ENCODE measurements around the gene TMEM150A. TPM values are rescaled to one million over a fixed set of nuclear protein-coding genes. Genes with fewer than 3 reads are reported as not detected.
A peak's percentile ranks its signal among the peaks of the same experiment; 100 is the strongest.
"Not testable (repeated sequence)": the region's sequence is repeated elsewhere in the genome, so short reads cannot be mapped to it uniquely, and the experiment has no call there.

TMEM150A gene
- total and polyA plus RNA-seq, 2 of the 4 experiments (the other 2 are of a cell fraction) = 4.8 to 16.3 TPM

- Histone ChIP-seq H2BK15ac (ENCODE audit: low read depth, low read length) (no peak overlapping the region), H2AK9ac (replicated peaks; ENCODE audit: low read depth, low read length, poor library complexity) (no peak overlapping the region), H2BK120ac (ENCODE audit: low read depth, low read length) (no peak overlapping the region), H3K9me1 (ENCODE audit: insufficient read depth, low read length) (peaks cover 5% of the 10 kb centered on the region), H4K5ac (ENCODE audit: low read depth, low read length) (no peak overlapping the region), H2AFZ (replicated peaks; ENCODE audit: low read length, poor library complexity) (no peak overlapping the region), H3K14ac (replicated peaks; ENCODE audit: low read depth, low read length) (no peak overlapping the region), H3K9ac (ENCODE audit: low read depth, low read length) (no peak overlapping the region), H4K20me1 (ENCODE audit: insufficient read depth, low read length) (peaks cover 12% of the 10 kb centered on the region; the same call in 1 of the 2 replicates), H4K91ac (ENCODE audit: insufficient read depth, low read depth, low read length) (no peak overlapping the region), H3K79me1 (ENCODE audit: low read depth in 1 of 2, low read length in 2 of 2) (peaks cover 22 to 28% of the 10 kb centered on the region in 2 experiments), H4K8ac (ENCODE audit: low read depth in 2 of 2, low read length in 2 of 2) (no peak overlapping the region), H3K4me2 (ENCODE audit: low read depth, low read length) (no peak overlapping the region), H3K4ac (ENCODE audit: low read depth, low read length) (no peak overlapping the region), H2BK5ac (ENCODE audit: low read depth, low read length, poor library complexity, severe bottlenecking) (no peak overlapping the region), H3K23ac (ENCODE audit: low read depth, low read length) (no peak overlapping the region), H3K36me3 (ENCODE audit: control insufficient read depth, insufficient read depth, low read length) (peaks cover 28% of the 10 kb centered on the region), H2AK5ac (ENCODE audit: low read depth, low read length) (no peak overlapping the region), H2BK20ac (ENCODE audit: low read depth, low read length) (no peak overlapping the region), H3K27ac (ENCODE audit: insufficient read depth, low read length) (no peak overlapping the region), H3K27me3 (ENCODE audit: control insufficient read depth, insufficient read depth, low read length) (no peaks in the 10 kb centered on the region), H3K18ac (ENCODE audit: low read depth, low read length) (no peak overlapping the region), H3K4me1 (ENCODE audit: control insufficient read depth, insufficient read depth, low read length) (peaks cover 2% of the 10 kb centered on the region; the same call in 1 of the 2 replicates), H3K9me3 (ENCODE audit: control insufficient read depth, insufficient read depth, low read length) (no peaks in the 10 kb centered on the region), H3K56ac (ENCODE audit: extremely low read depth, insufficient read depth, low read length) (no peak overlapping the region), H3K4me3 (ENCODE audit: insufficient read depth, low read depth, low read length) (no peak overlapping the region)
- dilution Hi-C loops (cut with HindIII; ENCODE audit: low sequenced_read_pairs, unreplicated experiment) = no loop called here
- CTCF ChIA-PET = no interaction called here
- intact Hi-C loops (cut with micrococcal nuclease) = no loop called here
- POLR2A ChIA-PET (ENCODE audit: unreplicated experiment) = interaction anchor here (0.6 kb wide), 1 partner anchor 63 kb away, joined by 3 read pairs; no protein-coding TSS in a partner anchor
- no peak for TF ChIP-seq MXI1 (IDR thresholded peaks at IDR 0.05; ENCODE audit: borderline replicate concordance, low read depth, low read length)
- no peak for TF ChIP-seq BHLHE40 (IDR thresholded peaks at IDR 0.05; ENCODE audit: low read depth, low read length)
- TF ChIP-seq CHD1 (IDR thresholded peaks at IDR 0.05; ENCODE audit: low read depth, low read length) = no peak
- no peak for TF ChIP-seq SMC3 (IDR thresholded peaks at IDR 0.05; ENCODE audit: low read depth, low read length)
- TF ChIP-seq, protein P1, sequence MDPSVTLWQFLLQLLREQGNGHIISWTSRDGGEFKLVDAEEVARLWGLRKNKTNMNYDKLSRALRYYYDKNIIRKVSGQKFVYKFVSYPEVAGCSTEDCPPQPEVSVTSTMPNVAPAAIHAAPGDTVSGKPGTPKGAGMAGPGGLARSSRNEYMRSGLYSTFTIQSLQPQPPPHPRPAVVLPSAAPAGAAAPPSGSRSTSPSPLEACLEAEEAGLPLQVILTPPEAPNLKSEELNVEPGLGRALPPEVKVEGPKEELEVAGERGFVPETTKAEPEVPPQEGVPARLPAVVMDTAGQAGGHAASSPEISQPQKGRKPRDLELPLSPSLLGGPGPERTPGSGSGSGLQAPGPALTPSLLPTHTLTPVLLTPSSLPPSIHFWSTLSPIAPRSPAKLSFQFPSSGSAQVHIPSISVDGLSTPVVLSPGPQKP (IDR thresholded peaks at IDR 0.05; ENCODE audit: borderline replicate concordance, low read depth, low read length) = no peak
- TF ChIP-seq MAFK (IDR thresholded peaks at IDR 0.05; ENCODE audit: low read depth, low read length) = no peak
- WGBS, 2 experiments (ENCODE audit: extremely low coverage in 2 of 2, insufficient read length in 1 of 2) = 100% methylated on average over 2 of the region's 6 CpGs; no CpG with 5 or more reads in 1 of the 2 experiments
- no TSS peak for BruUV-seq (replicated peaks)
- no peak for ATAC-seq (ENCODE audit: low read depth)
- no peak for DNase-seq
- in situ Hi-C loops (cut with MboI; ENCODE audit: low sequenced_read_pairs) = no loop called here
Measured at GRCh38 chr2:85619617-85620016, 17.1 kb upstream of the TMEM150A start.

DNA sequence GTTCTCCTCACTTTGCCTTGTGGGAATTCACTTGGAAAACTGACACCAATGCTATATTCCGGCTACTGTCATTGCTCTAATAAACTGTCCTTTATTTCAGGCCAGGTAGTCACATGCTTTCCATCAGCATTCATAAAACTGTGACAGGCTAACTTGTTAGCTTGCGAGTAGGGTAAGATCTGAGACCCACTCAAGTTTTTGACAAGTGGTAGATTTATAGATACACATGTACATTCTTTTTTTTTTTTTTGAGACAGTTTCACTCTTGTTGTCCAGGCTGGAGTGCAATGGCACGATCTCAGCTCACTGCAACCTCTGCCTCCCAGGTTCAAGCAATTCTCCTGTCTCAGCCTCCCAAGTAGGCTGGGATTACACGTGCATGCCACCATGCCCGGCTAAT is 15.2 kb upstream of the TMEM150A start:
- H3K18ac ChIP-seq (ENCODE audit: low read depth, low read length); CTCF ChIA-PET; DNase-seq; H3K9me3 ChIP-seq (ENCODE audit: control insufficient read depth, insufficient read depth, low read length); H2BK120ac ChIP-seq (ENCODE audit: low read depth, low read length); H4K8ac ChIP-seq (ENCODE audit: low read depth in 2 of 2, low read length in 2 of 2); ATAC-seq (ENCODE audit: low read depth); H2AK9ac ChIP-seq (replicated peaks; ENCODE audit: low read depth, low read length, poor library complexity); H2BK5ac ChIP-seq (ENCODE audit: low read depth, low read length, poor library complexity, severe bottlenecking); H3K23ac ChIP-seq (ENCODE audit: low read depth, low read length); H3K27me3 ChIP-seq (ENCODE audit: control insufficient read depth, insufficient read depth, low read length); H3K56ac ChIP-seq (ENCODE audit: extremely low read depth, insufficient read depth, low read length); H3K27ac ChIP-seq (ENCODE audit: insufficient read depth, low read length); H4K91ac ChIP-seq (ENCODE audit: insufficient read depth, low read depth, low read length); H3K9me1 ChIP-seq (ENCODE audit: insufficient read depth, low read length); H3K9ac ChIP-seq (ENCODE audit: low read depth, low read length); H3K4me3 ChIP-seq (ENCODE audit: insufficient read depth, low read depth, low read length); H2AFZ ChIP-seq (replicated peaks; ENCODE audit: low read length, poor library complexity); H2BK15ac ChIP-seq (ENCODE audit: low read depth, low read length); in situ Hi-C loops (cut with MboI; ENCODE audit: low sequenced_read_pairs); H4K5ac ChIP-seq (ENCODE audit: low read depth, low read length); H3K14ac ChIP-seq (replicated peaks; ENCODE audit: low read depth, low read length); H3K4ac ChIP-seq (ENCODE audit: low read depth, low read length); dilution Hi-C loops (cut with HindIII; ENCODE audit: low sequenced_read_pairs, unreplicated experiment); H3K4me1 ChIP-seq (ENCODE audit: control insufficient read depth, insufficient read depth, low read length); H2BK20ac ChIP-seq (ENCODE audit: low read depth, low read length); H2AK5ac ChIP-seq (ENCODE audit: low read depth, low read length): not testable (repeated sequence)
- intact Hi-C loops (cut with micrococcal nuclease) = loop anchor here (2.0 kb wide), 1 partner anchor 197 kb away; no protein-coding TSS in a partner anchor
- POLR2A ChIA-PET (ENCODE audit: unreplicated experiment) = interaction anchor here (0.6 kb wide), 1 partner anchor 189 kb away, joined by 13 read pairs; no protein-coding TSS in a partner anchor
- Histone ChIP-seq H3K4me2 (ENCODE audit: low read depth, low read length) (peak overlapping the region; percentile 89; the same call in 1 of the 2 replicates), H3K36me3 (ENCODE audit: control insufficient read depth, insufficient read depth, low read length) (peaks cover 15% of the 10 kb centered on the region), H3K79me1 (ENCODE audit: low read depth in 1 of 2, low read length in 2 of 2) (peaks cover 14 to 20% of the 10 kb centered on the region in 2 experiments), H4K20me1 (ENCODE audit: insufficient read depth, low read length) (peaks cover 12% of the 10 kb centered on the region; the same call in 1 of the 2 replicates)
- 88% methylated on average over 1 of the region's 5 CpGs; no CpG with 5 or more reads in 1 of the 2 experiments for WGBS, 2 experiments (ENCODE audit: extremely low coverage in 2 of 2, insufficient read length in 1 of 2)
- BruUV-seq (replicated peaks) = TSS peak; percentile 43

All from IMR-90 (cell line).